Right cardiac atrium (tissue), 5 donors: Measurements from ENCODE around the gene PITX2. TPM values are rescaled to one million over a fixed set of nuclear protein-coding genes. Genes with fewer than 3 reads are reported as not detected.
"Not testable (repeated sequence)": the region's sequence is repeated elsewhere in the genome, so short reads cannot be mapped to it uniquely, and the experiment has no call there.

Source experiments
- ATAC-seq, 2 donors: fragments of 200-7000 bp; cut with Tn5 transposase; one replicate each; pipeline versions ENCODE4 v1.8.0 to v1.9.1; 2020; ENCODE audit warnings: moderate library complexity in 2 of 2, mild to moderate bottlenecking in 1 of 2
- DNase-seq, 3 donors: peaks; one replicate each; pipeline ENCODE4 v3.0.0-alpha.2; 2020
- H3K27ac ChIP-seq: one replicate; pipeline ENCODE4 v1.5.1; 2013; ENCODE audit warnings: mild to moderate bottlenecking, low read length, control low read depth, moderate library complexity
- H3K27me3 ChIP-seq: one replicate; pipeline ENCODE4 v1.6.1; 2013; ENCODE audit not compliant: control insufficient read depth, insufficient read depth
- H3K4me1 ChIP-seq: one replicate; pipeline ENCODE4 v1.6.1; 2013; ENCODE audit warnings: low read length; ENCODE audit not compliant: control insufficient read depth, insufficient read depth
- H3K4me3 ChIP-seq: one replicate; pipeline ENCODE4 v1.5.1; 2013; ENCODE audit warnings: low read length, control low read depth
- H3K9me3 ChIP-seq: one replicate; pipeline ENCODE4 v1.6.1; 2013; ENCODE audit warnings: low read length; ENCODE audit not compliant: control insufficient read depth
- WGBS: extraction: QIAGEN DNeasy Blood & Tissue Kit; methylation state at CpG from one replicate; pipeline ENCODE4 v1.1.7; 2013; 5-methylcytosine and 5-hydroxymethylcytosine counted together
- intact Hi-C, 4 donors: fragments of 100-400 bp; cut with DNase I; formaldehyde crosslinking; loops; one replicate each; pipeline versions ENCODE4 v1.11.0 to v1.14.0; 2022 to 2023
- polyA plus RNA-seq: library from polyadenylated mRNA; stranded (reverse); fragments of 200-250 nt; gene quantifications from one replicate; pipeline ENCODE4 v1.2.3, GENCODE V29; 2013
- total RNA-seq, 4 donors: library from RNA; stranded (reverse); fragmentation: NEBNext Ultra II Directional; extraction: Animal tissue kit (Norgen Biotek cat#: 25700); gene quantifications; one replicate each; pipeline ENCODE4 v1.2.1, GENCODE V29; 2021
- donor health status: healthy with polysubstance abuse.
- donor health status: DM: no; HTN: yes; CAD: no.
- donor health status: DM: no; HTN: no; CAD: no.
- donor health status: DM: no; HTN: yes; CAD: no; lungs with severe emphysema.
- donor health status: DM: yes; HTN: yes; CAD: no.

The PITX2 gene
- total and polyA plus RNA-seq, 5 donors = 0.14 to 0.57 TPM; not detected in 3

DNA sequence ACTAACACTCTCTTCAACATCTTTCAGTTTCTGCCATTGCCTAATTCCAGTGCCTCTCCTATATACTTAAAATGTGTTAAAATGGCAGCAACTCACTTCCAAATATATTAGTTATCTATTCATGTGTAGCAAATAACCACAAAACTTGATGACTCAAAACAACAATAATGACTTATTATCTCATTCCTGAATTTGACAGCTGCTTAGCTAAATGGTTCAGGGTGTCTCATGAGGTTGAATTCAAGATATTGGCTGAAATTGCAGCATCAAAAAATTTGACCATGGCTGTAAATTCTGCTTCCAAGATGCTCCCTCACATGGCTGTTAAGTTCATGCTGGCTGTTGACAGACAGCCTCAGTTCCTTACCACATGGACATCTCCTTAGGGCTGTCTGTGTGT lies 25.3 kb downstream of the PITX2 start:
- Histone ChIP-seq H3K4me3 (no peak overlapping the region), H3K4me1 (no peaks in the 10 kb centered on the region), H3K9me3 (no peaks in the 10 kb centered on the region), H3K27me3 (no peaks in the 10 kb centered on the region), H3K27ac (no peak overlapping the region)
- DNase-seq (no peak), ATAC-seq (no peak)
- intact Hi-C loops = no loop called here

DNA sequence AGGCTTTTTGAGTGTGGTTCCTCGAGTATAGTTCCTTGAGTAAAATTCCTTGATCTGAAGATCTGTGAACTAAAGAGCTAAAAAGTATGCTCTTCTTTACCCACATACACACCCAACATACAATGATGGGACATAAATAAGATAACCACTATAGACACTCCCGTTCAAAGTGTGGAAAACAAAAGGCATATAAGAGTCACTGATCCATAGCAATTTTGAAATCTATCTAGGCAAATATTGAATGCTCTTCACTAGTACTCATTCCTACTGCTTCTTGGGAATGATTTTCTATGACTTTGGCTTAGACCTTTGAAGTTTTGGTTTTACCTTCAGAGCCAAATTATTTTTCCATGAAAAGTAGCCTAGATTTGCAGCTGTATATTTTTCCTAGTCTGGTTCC lies 26.4 kb downstream of the PITX2 start:
- intact Hi-C loops = no loop called here
- Histone ChIP-seq H3K4me1 (no peaks in the 10 kb centered on the region), H3K27me3 (no peaks in the 10 kb centered on the region), H3K9me3 (no peaks in the 10 kb centered on the region), H3K4me3 (no peak overlapping the region), H3K27ac (no peak overlapping the region)
- DNase-seq (no peak), ATAC-seq (no peak)
- WGBS = 83% methylated on average over 2 of the region's 2 CpGs

DNA sequence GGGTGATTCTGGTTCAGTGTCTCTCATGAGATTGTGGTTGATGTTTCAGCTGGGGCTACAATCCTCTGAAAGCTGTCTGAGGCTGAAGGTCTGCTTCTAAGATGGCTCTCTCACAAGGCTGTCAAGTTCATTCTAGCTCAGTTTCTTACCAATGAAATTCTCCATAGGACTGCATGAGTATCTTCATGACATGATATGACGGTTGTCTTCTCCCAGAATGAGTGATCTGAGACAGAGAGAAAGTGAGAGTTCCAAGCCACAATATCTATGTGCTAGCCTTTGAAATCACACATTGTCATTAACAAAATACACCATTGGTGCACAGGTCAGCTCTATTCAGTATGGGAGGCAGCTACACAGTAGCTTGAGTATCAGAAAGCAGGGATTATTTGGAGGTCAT lies 27.3 kb downstream of the PITX2 start:
- DNase-seq = no peak
- Histone ChIP-seq H3K27me3 (no peaks in the 10 kb centered on the region), H3K4me3 (no peak overlapping the region), H3K4me1 (no peaks in the 10 kb centered on the region), H3K9me3 (no peaks in the 10 kb centered on the region), H3K27ac (no peak overlapping the region)
- intact Hi-C loops = no loop called here
- 76% methylated on average over 1 of the region's 1 CpG for WGBS
- no peak for ATAC-seq

DNA sequence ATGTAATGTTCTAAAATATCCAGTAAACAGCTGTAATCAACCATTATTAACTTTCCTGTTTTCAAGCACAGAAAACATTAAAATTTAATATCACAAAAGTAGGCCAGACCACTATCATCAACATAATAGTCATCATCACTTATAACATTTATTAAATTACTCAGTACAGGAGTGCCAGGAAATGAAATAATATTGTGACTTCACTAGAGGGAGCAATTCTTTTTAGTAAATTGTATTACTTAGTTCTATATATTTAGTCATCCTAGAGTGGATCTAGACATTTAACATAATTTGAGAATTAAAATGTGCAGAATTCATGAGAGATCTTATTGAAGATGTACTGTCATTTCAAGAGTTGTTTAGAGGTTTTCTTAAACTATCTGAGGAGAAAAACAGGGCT lies 33.6 kb downstream of the PITX2 start:
- intact Hi-C loops = no loop called here
- H3K9me3 ChIP-seq = no peaks in the 10 kb centered on the region
- no peak for ATAC-seq
- H3K27me3 ChIP-seq = no peaks in the 10 kb centered on the region
- no peaks in the 10 kb centered on the region for H3K4me1 ChIP-seq
- DNase-seq = no peak
- H3K4me3 ChIP-seq = no peak overlapping the region
- H3K27ac ChIP-seq = no peak overlapping the region

DNA sequence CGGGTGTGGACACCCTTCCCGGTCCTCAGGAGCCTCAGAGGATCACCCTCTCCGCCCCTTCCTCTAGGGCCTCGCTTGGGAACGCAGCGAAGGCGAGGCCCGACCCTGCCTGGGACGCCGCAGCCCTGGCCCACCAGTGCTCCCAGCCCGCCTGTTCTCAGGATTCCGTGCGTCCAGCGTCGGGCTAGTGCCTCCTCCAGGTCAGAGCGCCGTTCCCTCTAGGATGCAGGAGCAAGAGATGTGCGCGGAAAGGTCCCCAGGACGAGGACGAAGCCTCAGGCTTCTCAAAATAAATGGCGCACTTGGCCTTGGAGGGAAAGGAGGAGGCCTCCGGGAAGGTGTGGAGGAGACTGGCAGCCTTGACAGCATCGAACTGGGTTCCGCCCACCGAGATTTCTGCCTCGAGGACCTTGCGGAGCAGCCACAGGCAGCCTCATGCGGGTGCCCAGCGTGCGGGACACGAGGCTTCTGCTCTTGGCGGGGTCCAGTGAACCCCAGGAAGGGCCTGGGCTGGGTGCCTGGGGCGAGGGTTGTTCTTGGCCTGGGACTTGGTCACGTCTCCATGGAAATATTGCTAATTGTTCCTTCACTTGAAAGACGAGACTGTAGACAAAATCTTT lies 35.1 kb downstream of the PITX2 start:
- Histone ChIP-seq H3K9me3 (no peaks in the 10 kb centered on the region), H3K27me3 (no peaks in the 10 kb centered on the region), H3K4me1 (no peaks in the 10 kb centered on the region), H3K4me3 (no peak overlapping the region), H3K27ac (no peak overlapping the region)
- intact Hi-C loops = no loop called here
- no peak for DNase-seq
- no peak for ATAC-seq
- WGBS = 93% methylated on average over 36 of the region's 36 CpGs

DNA sequence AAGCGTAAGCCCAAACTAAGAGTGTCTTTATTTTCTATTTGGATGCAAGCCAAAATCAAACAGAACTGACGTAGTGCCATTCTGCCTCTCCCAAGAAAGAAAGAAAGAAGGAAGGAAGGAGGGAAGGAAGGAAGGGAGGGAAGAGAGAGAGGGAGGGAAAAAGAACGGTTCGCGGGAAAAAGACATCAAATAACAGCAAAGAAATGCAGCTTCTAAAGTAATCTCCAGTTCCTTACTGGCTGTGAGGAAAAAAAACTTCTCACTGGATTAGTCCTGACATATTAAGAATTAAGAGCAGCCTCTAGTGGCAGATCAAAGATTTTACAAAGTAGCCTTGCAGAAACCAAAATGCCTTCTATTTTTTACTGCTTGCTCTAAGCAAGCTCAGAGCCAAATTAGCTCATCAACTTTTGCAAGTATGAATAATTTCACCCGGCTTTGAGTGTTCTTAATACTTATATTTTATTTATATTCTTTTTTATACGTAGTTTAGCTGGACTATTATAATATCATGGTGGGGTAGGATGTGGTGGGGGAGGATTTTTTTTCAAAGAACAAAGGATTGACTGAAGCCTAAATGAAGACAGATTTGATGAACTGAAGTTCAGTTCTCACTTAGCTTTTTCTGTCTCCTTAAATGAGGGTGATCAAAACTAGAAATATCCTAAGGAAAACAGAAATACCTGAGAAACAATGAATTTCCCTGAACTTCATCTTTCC lies 36.6 kb downstream of the PITX2 start:
- H3K27ac ChIP-seq = no peak overlapping the region
- intact Hi-C loops = no loop called here
- peak overlapping the region; percentile 32 for H3K4me3 ChIP-seq
- DNase-seq (no peak), ATAC-seq (peak in 1 of 2 donors; percentile 32)
- 19% methylated on average over 7 of the region's 7 CpGs for WGBS
- no peaks in the 10 kb centered on the region for H3K4me1 ChIP-seq
- H3K27me3 ChIP-seq = no peaks in the 10 kb centered on the region
- no peaks in the 10 kb centered on the region for H3K9me3 ChIP-seq

DNA sequence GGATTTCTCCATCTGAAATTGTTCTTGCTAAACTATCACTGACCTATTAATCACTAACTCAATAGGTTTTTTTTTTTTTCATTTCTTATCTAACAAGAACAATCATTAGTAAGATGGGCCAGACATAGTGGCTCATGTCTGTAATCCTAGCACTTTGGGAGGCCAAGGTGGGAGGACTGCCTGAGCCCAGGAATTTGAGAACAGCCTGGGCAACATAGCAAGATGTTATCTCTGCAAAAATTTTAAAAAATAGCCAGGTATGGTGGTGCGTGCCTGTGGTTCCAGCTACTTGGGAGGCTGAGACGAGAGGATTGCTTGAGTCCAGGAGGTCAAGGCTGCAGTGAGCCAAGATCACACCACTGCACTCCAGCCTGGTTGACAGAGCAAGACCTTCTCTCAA lies 46.2 kb downstream of the PITX2 start:
- H3K9me3 ChIP-seq, H3K4me1 ChIP-seq, H3K27ac ChIP-seq, DNase-seq, H3K4me3 ChIP-seq, H3K27me3 ChIP-seq, ATAC-seq, intact Hi-C loops: not testable (repeated sequence)
- WGBS = 94% methylated on average over 2 of the region's 2 CpGs

Other genes starting within 250 kb of the PITX2 start
- gene ENPEP, start 146.9 kb downstream of the PITX2 start, total RNA-seq = 1 to 10 TPM; 2.5 to 6.8 (median 3.3) TPM
- gene ENPEP, start 146.9 kb downstream of the PITX2 start, polyA plus RNA-seq = 2.6 TPM